Activated CD8-positive, alpha-beta memory T cell treated with anti-CD3 and anti-CD28 coated beads, Interleukin-2, amount 10 ng/mL, durations not matched to agents 7 days and 5 days (primary cell): ENCODE measurements around the gene LCNL1. TPM values are rescaled to one million over a fixed set of nuclear protein-coding genes. Genes with fewer than 3 reads are reported as not detected.
A peak's percentile ranks its signal among the peaks of the same experiment; 100 is the strongest.

ENCODE experiments used
- ATAC-seq: fragments of 150-1000 bp; cut with Tn5 transposase; one replicate; pipeline ENCODE4 v1.10.0; 2021; ENCODE audit warnings: moderate library complexity
- CTCF ChIA-PET: fragments of 350-600 bp; sonication (Branson Sonifier 250); formaldehyde crosslinking; loops from one replicate; lab custom pipeline; 2021; ENCODE audit warnings: antibody characterized with exemption; lab: Charles Lee
- DNase-seq: peaks from one replicate; pipeline ENCODE4 v3.0.0-alpha.2; 2020
- H3K27ac Mint-ChIP-seq: one replicate; pipeline ENCODE4 v1.8.0; 2021; ENCODE audit warnings: mild to moderate bottlenecking, mixed read lengths
- H3K27me3 Mint-ChIP-seq: one replicate; pipeline ENCODE4 v1.8.0; 2021; ENCODE audit warnings: mixed read lengths
- H3K36me3 Mint-ChIP-seq: one replicate; pipeline ENCODE4 v1.8.0; 2021; ENCODE audit warnings: mild to moderate bottlenecking, mixed read lengths
- H3K4me1 Mint-ChIP-seq: one replicate; pipeline ENCODE4 v1.8.0; 2021; ENCODE audit warnings: mixed read lengths
- H3K4me3 Mint-ChIP-seq: one replicate; pipeline ENCODE4 v1.8.0; 2021; ENCODE audit warnings: mild to moderate bottlenecking, moderate library complexity, mixed read lengths
- H3K9me3 Mint-ChIP-seq: one replicate; pipeline ENCODE4 v1.8.0; 2022; ENCODE audit warnings: low read depth, mixed read lengths
- total RNA-seq, 2 experiments: library from RNA; stranded (reverse); gene quantifications; one replicate each; pipeline ENCODE4 v1.2.3, GENCODE V29; 2021

Gene LCNL1
- total RNA-seq, 2 experiments from 2014 or later = 0.09 TPM; not detected in 1

DNA sequence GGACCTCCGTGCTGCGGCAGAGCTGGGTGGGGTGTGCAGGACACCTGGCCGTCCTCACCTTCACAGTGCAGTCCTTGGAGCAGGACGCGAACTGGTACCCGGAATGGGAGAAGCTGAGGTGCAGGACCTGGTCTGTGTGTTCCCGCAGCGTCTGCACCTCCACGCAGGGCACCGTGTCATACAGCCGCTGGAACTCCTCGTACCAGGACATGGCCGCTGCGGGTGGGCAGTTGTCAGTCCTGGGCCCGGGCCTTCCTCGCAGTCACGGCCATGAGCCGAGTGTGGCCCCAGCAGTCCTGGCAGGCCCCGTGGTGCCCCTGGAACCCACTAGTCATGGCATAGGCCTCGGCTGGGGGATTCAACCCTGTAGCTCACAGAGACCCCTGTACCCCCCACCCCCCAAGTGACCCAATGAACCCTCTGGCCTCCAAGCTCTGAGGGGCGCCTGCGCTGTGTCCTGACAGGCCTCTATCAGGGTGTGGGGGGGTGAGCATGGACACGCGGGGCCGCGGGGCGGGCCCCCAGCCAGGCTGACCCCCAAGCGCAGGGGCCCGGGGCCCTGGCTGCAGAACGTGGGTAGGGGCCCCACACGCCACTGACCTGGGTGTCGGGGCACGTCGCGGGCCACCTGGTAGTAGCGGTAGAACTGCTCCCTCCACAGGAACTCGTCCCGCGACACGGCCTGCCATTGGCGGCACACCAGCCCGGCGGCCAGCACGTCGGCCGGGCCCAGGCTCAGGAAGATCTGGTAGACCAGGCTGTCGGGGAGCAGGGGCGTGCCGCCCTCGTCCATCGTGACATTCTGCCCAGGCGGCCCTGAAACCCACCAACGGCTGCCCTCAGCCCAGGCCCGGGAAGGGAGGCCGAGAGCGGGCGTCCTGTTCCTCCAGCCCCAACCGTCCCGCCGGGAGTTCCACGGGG, 39.2 kb upstream of the LCNL1 start:
- no peaks in the 10 kb centered on the region for H3K9me3 Mint-ChIP-seq
- H3K27ac Mint-ChIP-seq = peak overlapping the region; percentile 76
- H3K4me1 Mint-ChIP-seq = peaks cover 20% of the 10 kb centered on the region
- CTCF ChIA-PET = interaction anchor here (0.7 to 7.3 kb wide), 16 partner anchors 17 to 243 kb away, joined by 3 to 183 read pairs (median 5); partner anchors contain the start of genes ABCA2, AJM1, FUT7 and NPDC1
- peak overlapping the region; percentile 79 for H3K4me3 Mint-ChIP-seq
- peak; percentile 69 for DNase-seq
- peaks cover 19% of the 10 kb centered on the region for H3K36me3 Mint-ChIP-seq
- ATAC-seq = peak; percentile 47
- H3K27me3 Mint-ChIP-seq = no peaks in the 10 kb centered on the region

DNA sequence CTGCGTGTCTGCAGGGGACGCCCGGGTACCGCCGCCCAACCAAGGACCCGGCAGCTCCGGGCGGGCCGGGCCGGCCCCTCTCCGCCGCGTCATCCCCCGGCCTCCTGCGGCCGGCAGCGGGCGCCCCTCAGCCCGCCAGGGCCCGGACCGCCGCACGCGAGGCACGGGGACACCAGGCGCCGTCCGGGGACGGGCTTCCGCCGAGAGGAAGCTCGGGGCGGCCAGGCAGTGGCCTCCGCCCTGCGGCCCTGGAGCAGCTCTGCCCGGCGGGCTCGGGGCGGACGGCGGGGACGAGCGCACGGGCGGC, 38.6 kb upstream of the LCNL1 start:
- Mint-ChIP-seq H3K36me3 (peaks cover 16% of the 10 kb centered on the region), H3K27me3 (no peaks in the 10 kb centered on the region), H3K9me3 (no peaks in the 10 kb centered on the region), H3K4me1 (peaks cover 18% of the 10 kb centered on the region), H3K4me3 (peak overlapping the region; percentile 79), H3K27ac (peak overlapping the region; percentile 76)
- DNase-seq (no peak), ATAC-seq (no peak)
- CTCF ChIA-PET = interaction anchor here (0.7 to 7.3 kb wide), 18 partner anchors 10 to 244 kb away, joined by 3 to 183 read pairs (median 5); partner anchors contain the start of genes ABCA2, AJM1, FUT7 and NPDC1

DNA sequence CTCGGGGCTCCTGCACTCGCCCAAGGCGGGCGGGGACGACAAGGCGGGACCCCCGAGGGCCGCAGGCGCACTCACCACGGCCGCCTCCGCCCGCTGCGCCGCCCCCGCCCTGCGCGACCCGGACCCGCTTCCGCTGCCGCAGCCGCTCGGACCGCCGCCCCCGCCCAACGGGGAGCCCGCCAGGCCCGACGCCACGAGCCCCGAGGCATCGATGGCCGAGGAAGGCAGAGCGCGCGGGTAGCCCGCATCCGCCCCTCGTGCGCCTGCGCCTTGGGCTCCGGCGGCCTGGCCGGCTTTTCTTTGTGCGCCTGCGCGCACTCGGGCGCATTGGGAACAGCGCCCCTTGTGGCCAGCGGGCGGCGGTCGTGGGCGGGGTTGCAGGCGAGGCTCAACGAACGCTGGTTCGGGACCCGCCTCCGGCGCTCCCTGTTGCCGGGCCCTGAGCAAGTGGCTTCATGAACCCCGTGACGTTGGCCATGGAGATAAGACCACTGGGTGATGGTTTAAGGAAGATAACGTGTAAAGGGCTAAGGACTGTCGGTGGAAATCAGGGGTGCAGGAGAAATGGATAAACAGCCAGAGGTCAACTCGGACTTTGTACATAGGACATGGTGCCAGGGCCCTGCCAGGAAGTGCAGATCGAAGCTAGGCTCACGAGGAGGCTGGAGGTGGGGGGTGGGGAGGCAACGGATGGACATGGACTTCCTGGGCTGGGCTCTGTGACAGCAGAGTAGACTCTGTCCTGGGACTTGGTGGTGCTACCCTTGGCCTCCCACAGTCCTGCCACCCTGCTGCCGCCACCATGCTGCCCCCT, 38.1 kb upstream of the LCNL1 start, which contains the start of the genes C8G and FBXW5:
TSS of gene C8G (plus strand) at position 725 of the 814 bp plus-strand sequence. CDS start at position 803, 78 bp downstream.
TSS of gene FBXW5 (minus strand) at position 220 of the 814 bp plus-strand sequence. CDS start 655 bp downstream, outside the sequence.
- peaks cover 16% of the 10 kb centered on the region for H3K36me3 Mint-ChIP-seq
- peaks cover 18% of the 10 kb centered on the region for H3K4me1 Mint-ChIP-seq
- CTCF ChIA-PET = interaction anchor here (0.7 to 7.3 kb wide), 22 partner anchors 9 to 244 kb away, joined by 3 to 183 read pairs (median 4); partner anchors contain the start of genes ABCA2, AJM1, CLIC3 and FUT7
- H3K9me3 Mint-ChIP-seq = no peaks in the 10 kb centered on the region
- ATAC-seq (peak; percentile 81), DNase-seq (peak; percentile 96)
- H3K27me3 Mint-ChIP-seq = no peaks in the 10 kb centered on the region
- peak within 1 kb of the TSS; percentile 81 for H3K27ac Mint-ChIP-seq
- peak within 1 kb of the TSS; percentile 79 for H3K4me3 Mint-ChIP-seq

DNA sequence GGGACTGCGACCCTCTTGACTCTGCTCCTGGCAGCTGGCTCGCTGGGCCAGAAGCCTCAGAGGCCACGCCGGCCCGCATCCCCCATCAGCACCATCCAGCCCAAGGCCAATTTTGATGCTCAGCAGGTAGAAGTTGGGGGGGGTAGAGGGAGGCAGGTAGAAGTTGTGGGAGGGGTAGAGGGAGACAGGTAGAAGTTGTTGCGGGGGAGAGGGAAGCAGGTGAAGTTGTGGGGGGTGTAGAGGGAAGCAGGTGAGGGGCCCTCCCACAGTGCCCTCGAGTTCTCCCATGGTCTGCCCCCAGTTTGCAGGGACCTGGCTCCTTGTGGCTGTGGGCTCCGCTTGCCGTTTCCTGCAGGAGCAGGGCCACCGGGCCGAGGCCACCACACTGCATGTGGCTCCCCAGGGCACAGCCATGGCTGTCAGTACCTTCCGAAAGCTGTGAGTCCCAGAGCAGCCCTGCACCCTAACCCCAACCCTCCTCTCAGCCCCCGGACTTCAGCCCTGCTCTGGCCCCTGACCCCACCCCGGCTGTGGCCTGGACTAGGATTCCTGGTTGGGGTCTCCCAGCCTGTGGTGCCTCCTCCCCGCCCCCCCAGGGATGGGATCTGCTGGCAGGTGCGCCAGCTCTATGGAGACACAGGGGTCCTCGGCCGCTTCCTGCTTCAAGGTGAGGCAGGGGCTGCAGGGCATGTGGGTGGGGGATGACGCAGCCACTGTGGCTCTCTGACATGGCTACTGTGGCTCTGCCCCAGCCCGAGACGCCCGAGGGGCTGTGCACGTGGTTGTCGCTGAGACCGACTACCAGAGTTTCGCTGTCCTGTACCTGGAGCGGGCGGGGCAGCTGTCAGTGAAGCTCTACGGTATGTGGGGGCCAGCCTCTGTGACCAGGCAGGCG, 37.2 kb upstream of the LCNL1 start:
- H3K4me3 Mint-ChIP-seq = no peak overlapping the region
- DNase-seq (no peak), ATAC-seq (no peak)
- H3K27me3 Mint-ChIP-seq = no peaks in the 10 kb centered on the region
- H3K9me3 Mint-ChIP-seq = no peaks in the 10 kb centered on the region
- H3K36me3 Mint-ChIP-seq = peaks cover 13% of the 10 kb centered on the region
- H3K27ac Mint-ChIP-seq = peak overlapping the region; percentile 81
- H3K4me1 Mint-ChIP-seq = peaks cover 20% of the 10 kb centered on the region
- CTCF ChIA-PET = interaction anchor here (0.7 to 7.3 kb wide), 12 partner anchors 8 to 122 kb away, joined by 3 to 183 read pairs (median 4); partner anchors contain the start of genes ABCA2, AJM1, CLIC3 and FUT7

DNA sequence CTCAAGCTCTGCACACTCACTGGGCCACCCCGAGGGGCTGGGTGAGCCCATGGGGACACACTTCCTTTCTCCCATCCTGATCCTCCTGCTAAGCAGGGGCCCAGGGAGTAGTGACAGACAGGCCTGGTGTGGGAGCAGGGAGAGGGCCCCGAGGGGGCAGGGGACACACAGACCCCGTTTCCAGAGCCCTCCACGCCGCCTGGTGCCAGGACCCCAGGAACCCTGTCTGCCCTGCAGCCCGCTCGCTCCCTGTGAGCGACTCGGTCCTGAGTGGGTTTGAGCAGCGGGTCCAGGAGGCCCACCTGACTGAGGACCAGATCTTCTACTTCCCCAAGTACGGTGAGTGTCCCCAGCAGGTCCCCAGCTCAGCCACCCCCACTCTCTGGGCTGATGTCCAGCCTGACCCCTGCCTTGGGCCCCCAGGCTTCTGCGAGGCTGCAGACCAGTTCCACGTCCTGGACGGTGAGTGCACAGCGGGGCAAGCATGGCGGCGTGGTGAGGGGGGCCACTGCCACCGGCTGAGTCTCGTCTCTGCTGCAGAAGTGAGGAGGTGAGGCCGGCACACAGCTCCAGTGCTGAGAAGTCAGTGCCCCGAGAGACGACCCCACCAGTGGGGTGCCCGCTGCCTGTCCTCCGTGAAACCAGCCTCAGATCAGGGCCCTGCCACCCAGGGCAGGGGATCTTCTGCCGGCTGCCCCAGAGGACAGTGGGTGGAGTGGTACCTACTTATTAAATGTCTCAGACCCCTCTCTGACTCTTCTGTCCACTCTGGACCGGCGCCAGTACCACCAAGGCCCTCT, 36.4 kb upstream of the LCNL1 start:
- peaks cover 20% of the 10 kb centered on the region for H3K4me1 Mint-ChIP-seq
- DNase-seq = no peak
- H3K4me3 Mint-ChIP-seq = no peak overlapping the region
- H3K9me3 Mint-ChIP-seq = no peaks in the 10 kb centered on the region
- H3K27me3 Mint-ChIP-seq = no peaks in the 10 kb centered on the region
- no peak for ATAC-seq
- no peak overlapping the region for H3K27ac Mint-ChIP-seq
- H3K36me3 Mint-ChIP-seq = peaks cover 9% of the 10 kb centered on the region
- CTCF ChIA-PET = interaction anchor here (0.5 to 7.3 kb wide), 9 partner anchors 9 to 122 kb away, joined by 3 to 183 read pairs (median 6); partner anchors contain the start of genes ABCA2, AJM1, CLIC3 and FUT7

DNA sequence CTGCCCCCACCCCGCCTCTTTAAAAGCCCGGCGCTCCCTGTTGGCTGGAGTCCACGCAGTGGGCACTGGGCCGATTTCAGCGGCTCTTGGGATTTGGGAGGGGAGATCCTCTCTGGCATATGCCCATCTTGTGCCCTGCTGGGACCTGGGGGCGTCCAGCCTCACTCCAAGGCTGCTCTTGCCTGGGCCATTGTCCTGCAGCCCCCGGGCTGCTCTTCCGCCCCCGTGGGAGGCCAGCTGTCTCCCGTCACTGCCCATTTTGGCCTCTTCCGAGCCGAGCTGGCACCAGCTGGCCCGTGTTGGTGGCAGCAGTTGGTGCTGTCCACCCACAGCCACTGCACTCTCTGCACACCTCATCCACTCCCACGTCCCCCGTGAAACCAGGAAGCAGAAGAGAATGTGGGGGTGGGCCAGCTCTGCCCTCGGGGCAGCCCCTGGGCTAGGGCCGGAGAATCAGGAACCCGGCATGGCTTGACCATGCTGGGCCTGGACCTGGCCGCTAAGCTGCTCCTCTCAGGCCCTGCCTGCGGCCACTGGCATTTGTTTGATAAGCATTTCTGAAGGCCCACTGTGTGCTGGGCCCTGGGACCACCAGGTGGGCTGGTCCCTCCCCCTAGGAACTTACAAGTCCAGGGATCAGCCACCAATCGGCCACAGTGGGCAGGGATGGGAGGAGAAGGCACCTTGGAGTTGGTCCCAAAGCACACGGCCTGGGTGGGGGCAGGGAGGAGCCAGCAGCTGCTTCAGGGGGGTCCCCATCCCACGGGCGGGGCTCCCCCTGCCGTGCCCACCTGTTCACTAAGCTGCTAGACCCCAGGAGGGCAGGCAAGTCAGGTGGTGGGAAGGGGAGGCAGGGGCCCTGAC, 35.5 kb upstream of the LCNL1 start:
- no peak overlapping the region for H3K4me3 Mint-ChIP-seq
- peaks cover 5% of the 10 kb centered on the region for H3K36me3 Mint-ChIP-seq
- DNase-seq (no peak), ATAC-seq (no peak)
- H3K9me3 Mint-ChIP-seq = no peaks in the 10 kb centered on the region
- CTCF ChIA-PET = interaction anchor here (0.5 to 7.3 kb wide), 27 partner anchors 12 to 289 kb away, joined by 3 to 183 read pairs (median 6); partner anchors contain the start of genes ABCA2, AJM1, CLIC3 and FUT7
- no peaks in the 10 kb centered on the region for H3K27me3 Mint-ChIP-seq
- no peak overlapping the region for H3K27ac Mint-ChIP-seq
- peaks cover 20% of the 10 kb centered on the region for H3K4me1 Mint-ChIP-seq

DNA sequence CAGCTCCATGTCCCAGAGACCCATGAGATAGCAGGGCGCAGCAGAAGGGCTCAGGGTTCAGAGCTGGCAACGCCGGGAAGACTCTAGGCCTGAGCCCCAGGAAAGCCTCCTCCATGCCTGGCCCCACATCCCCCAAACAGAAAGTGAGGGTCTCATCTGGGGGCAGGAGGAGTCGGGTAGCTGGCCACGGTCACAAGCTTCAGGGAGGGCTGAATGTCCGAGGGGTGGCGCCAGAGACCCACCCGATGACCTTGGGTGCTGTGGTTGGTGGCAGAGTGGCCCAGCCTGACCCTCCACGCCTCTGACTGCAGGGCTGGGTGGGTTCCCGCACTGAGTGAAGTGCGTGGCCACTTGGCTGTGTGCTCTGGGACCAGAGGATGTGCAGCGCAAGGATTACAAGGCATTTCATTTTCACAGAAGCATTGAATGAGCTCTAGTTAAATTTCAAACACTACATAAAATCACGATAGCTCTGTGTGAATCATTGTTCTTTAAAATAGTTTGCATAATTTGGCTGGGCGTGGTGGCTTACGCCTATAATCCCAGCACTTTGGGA, 34.8 kb upstream of the LCNL1 start:
- DNase-seq (peak; percentile 57), ATAC-seq (no peak)
- Mint-ChIP-seq H3K27ac (peak overlapping the region; percentile 54), H3K36me3 (no peaks in the 10 kb centered on the region), H3K4me1 (peaks cover 16% of the 10 kb centered on the region), H3K27me3 (no peaks in the 10 kb centered on the region), H3K4me3 (peak overlapping the region; percentile 15), H3K9me3 (no peaks in the 10 kb centered on the region)
- CTCF ChIA-PET = interaction anchor here (0.6 to 7.3 kb wide), 29 partner anchors 11 to 288 kb away, joined by 3 to 183 read pairs (median 5); partner anchors contain the start of genes ABCA2, AJM1, CLIC3 and FUT7

DNA sequence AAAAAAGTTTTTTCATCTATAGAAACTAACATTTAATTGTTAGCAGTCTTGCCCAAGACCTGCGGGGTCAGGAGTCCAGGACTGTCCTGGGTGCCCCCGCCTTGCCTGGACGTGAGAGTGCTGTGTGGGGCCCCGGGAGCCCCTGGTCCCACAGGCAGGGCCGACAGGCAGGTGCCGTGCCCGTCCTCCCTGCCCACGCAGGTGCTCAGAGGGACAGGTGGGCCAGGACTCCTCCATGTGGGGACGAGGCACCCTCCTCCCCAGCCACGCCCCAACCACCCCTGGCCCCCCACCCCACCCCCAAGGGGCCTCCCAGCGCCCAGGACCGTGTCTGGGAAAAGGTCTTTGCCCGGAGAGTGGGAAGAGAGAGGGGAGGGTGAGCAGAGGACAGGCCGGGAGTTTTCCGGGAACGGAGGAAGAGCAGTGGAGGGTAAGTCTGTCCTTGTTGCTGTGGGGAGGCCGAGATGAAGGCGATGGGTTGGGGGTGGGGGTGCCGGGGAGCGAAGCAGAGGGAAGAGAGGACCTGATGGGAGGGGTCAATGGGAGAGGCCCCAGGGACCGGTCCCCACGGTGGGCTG, 33.5 kb upstream of the LCNL1 start:
- no peak for DNase-seq
- CTCF ChIA-PET = interaction anchor here (1.3 to 7.3 kb wide), 5 partner anchors 10 to 149 kb away, joined by 4 to 183 read pairs (median 15); partner anchors contain the start of genes FUT7 and PAXX
- no peaks in the 10 kb centered on the region for H3K9me3 Mint-ChIP-seq
- ATAC-seq = no peak
- no peaks in the 10 kb centered on the region for H3K27me3 Mint-ChIP-seq
- peaks cover 13% of the 10 kb centered on the region for H3K4me1 Mint-ChIP-seq
- no peaks in the 10 kb centered on the region for H3K36me3 Mint-ChIP-seq
- H3K27ac Mint-ChIP-seq = peak overlapping the region; percentile 84
- peak overlapping the region; percentile 76 for H3K4me3 Mint-ChIP-seq

DNA sequence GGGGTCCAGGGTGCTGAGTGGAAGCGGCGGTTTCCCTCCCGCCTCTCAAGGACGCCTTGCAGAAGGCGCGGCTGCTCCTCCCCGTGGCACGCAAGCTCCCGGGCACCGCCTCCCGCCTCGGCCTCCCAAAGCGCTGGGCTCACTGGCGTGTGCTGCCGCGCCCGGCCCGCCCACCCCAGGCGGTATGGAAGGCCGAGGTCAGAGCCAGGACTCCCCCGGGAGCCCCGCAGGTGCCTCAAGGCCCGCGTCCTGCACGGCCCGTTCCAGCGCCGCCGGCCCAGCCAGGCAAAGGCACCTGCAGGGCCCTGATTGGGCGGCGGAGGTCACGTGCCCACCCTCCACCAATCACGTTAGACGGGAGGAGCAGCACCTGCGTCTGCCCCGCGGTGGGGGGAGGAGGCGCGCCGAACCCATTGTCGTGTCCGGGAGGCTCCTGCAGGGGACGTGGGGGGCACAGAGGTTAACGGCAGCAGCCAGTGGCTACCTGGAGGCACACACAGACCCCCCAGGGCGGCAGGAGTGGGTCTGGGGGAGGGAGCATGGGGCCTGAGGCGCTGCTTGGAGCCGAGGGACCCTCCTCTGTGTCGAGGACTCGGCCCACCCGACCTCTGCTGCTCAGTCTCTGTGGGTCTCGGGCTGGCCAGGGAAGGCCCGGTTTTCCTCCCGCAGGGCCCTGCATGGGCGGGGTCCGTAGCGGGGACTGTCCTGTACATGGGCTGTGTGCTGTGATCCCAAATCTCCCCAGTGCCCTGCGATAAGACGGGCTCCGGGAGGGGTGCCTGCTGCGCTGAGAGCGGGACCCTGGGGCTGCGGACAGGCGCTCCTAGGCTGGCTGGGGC, 32.8 kb upstream of the LCNL1 start:
- Mint-ChIP-seq H3K4me1 (peaks cover 9% of the 10 kb centered on the region), H3K27me3 (no peaks in the 10 kb centered on the region), H3K9me3 (no peaks in the 10 kb centered on the region), H3K27ac (peak overlapping the region; percentile 84), H3K36me3 (no peaks in the 10 kb centered on the region), H3K4me3 (peak overlapping the region; percentile 76)
- DNase-seq = peak; percentile 99
- peak; percentile 97 for ATAC-seq
- CTCF ChIA-PET = interaction anchor here (0.9 to 7.3 kb wide), 6 partner anchors 25 to 108 kb away, joined by 3 to 183 read pairs (median 6); partner anchors contain the start of genes AJM1, FUT7 and PAXX
